Panc1 (cell line): Measurements from ENCODE around the gene FYCO1. TPM values are rescaled to one million over a fixed set of nuclear protein-coding genes. Genes with fewer than 3 reads are reported as not detected.

Experiments
- ATAC-seq: fragments of 200-7000 bp; cut with Tn5 transposase; 2 replicates; pipeline ENCODE4 v1.9.1; 2020; ENCODE audit warnings: mild to moderate bottlenecking, moderate library complexity
- BruUV-seq: library from RNA; stranded (reverse); fragments of 400-500 nt; replicated peaks from 2 replicates; lab custom pipeline; 2021; lab: Mats Ljungman, UMichigan
- CTCF ChIA-PET: fragments of 300-600 bp; sonication (Branson Sonifier 250); formaldehyde crosslinking; loops from one replicate; lab custom pipeline; 2022; ENCODE audit warnings: antibody characterized with exemption; lab: Charles Lee
- POLR2A ChIA-PET: fragments of 300-600 bp; sonication (Branson Sonifier 250); formaldehyde crosslinking; loops from one replicate; lab custom pipeline; 2022; ENCODE audit warnings: antibody characterized with exemption; lab: Charles Lee
- DNase-seq: peaks from one replicate; pipeline ENCODE4 v3.0.0-alpha.2; 2010; ENCODE audit warnings: low read depth, low spot score
- H3K27ac ChIP-seq: 2 replicates; pipeline ENCODE4 v1.5.1; 2011; ENCODE audit warnings: mild to moderate bottlenecking, low read length, inconsistent platforms
- H3K27me3 ChIP-seq: fragments of 200-500 bp; sonication (Bioruptor generic); 2 replicates; pipeline ENCODE4 v1.6.0; 2014; ENCODE audit warnings: low read length, inconsistent platforms; ENCODE audit not compliant: control insufficient read depth, insufficient read depth
- H3K36me3 ChIP-seq: fragments of 200-500 bp; sonication (Bioruptor generic); 2 replicates; pipeline ENCODE4 v1.5.1; 2014; ENCODE audit warnings: inconsistent platforms, mild to moderate bottlenecking, low read length, moderate library complexity; ENCODE audit not compliant: control insufficient read depth, insufficient read depth
- H3K4me1 ChIP-seq: 2 replicates; pipeline ENCODE4 v1.5.1; 2011; ENCODE audit warnings: inconsistent platforms, mild to moderate bottlenecking, low read length, moderate library complexity; ENCODE audit not compliant: control insufficient read depth, insufficient read depth
- H3K4me3 ChIP-seq, 2 experiments: 2 replicates each; pipeline ENCODE4 v1.5.1; 2011 to 2012; ENCODE audit warnings: low read depth in 2 of 2, low read length in 2 of 2, mild to moderate bottlenecking in 2 of 2, inconsistent platforms in 1 of 2, moderate library complexity in 1 of 2
- H3K9me3 ChIP-seq: fragments of 200-500 bp; sonication (Bioruptor generic); 2 replicates; pipeline ENCODE4 v1.5.1; 2014; ENCODE audit warnings: low read depth, mild to moderate bottlenecking, inconsistent platforms, low read length, moderate library complexity; ENCODE audit not compliant: control insufficient read depth, insufficient read depth
- CTCF ChIP-seq: fragments of 450-650 bp; IDR thresholded peaks from 2 replicates; pipeline ENCODE4 v1.5.1; 2017; ENCODE audit warnings: mild to moderate bottlenecking
- POLR2AphosphoS5 ChIP-seq: IDR thresholded peaks from 2 replicates; pipeline ENCODE4 v1.6.1; 2012; ENCODE audit warnings: mild to moderate bottlenecking, low read depth, low read length, moderate library complexity
- SIN3A ChIP-seq: IDR thresholded peaks from 2 replicates; pipeline ENCODE4 v1.6.1; 2012; ENCODE audit warnings: low read depth, mild to moderate bottlenecking, low read length, moderate library complexity, borderline replicate concordance; ENCODE audit not compliant: insufficient read depth
- TCF7L2 ChIP-seq: IDR thresholded peaks from 2 replicates; pipeline ENCODE4 v1.6.1; 2011; ENCODE audit warnings: mild to moderate bottlenecking, low read depth, low read length, inconsistent platforms
- in situ Hi-C: cut with HindIII; loops from 2 replicates; pipeline ENCODE4 v1.10.0; 2016; ENCODE audit warnings: low sequenced_read_pairs, low pct_unique_long_range_greater_than_20kb
- intact Hi-C: fragments of 100-400 bp; cut with micrococcal nuclease; formaldehyde crosslinking; loops from one replicate; pipeline ENCODE4 v1.10.0; 2022; ENCODE audit not compliant: unreplicated experiment
- total RNA-seq: library from RNA; stranded (reverse); gene quantifications from one replicate; pipeline ENCODE4 v1.2.1, GENCODE V29; 2021; ENCODE audit not compliant: unreplicated experiment
- TF ChIP-seq, protein P1 (sequence below), 2 experiments: IDR thresholded peaks; 2 replicates each; pipeline ENCODE4 v1.6.1; 2011 to 2012; ENCODE audit warnings: low read depth in 2 of 2, control low read depth in 1 of 2, low read length in 1 of 2, mild to moderate bottlenecking in 1 of 2, moderate library complexity in 1 of 2; ENCODE audit not compliant: insufficient read depth in 1 of 2

FYCO1 gene
- total RNA-seq, 1 experiment from 2014 or later = 8.7 TPM

GRCh38 chr3:45884368-45885201, 111.0 kb downstream of the FYCO1 start:
- no peak for TF ChIP-seq TCF7L2
- TF ChIP-seq, protein P1, sequence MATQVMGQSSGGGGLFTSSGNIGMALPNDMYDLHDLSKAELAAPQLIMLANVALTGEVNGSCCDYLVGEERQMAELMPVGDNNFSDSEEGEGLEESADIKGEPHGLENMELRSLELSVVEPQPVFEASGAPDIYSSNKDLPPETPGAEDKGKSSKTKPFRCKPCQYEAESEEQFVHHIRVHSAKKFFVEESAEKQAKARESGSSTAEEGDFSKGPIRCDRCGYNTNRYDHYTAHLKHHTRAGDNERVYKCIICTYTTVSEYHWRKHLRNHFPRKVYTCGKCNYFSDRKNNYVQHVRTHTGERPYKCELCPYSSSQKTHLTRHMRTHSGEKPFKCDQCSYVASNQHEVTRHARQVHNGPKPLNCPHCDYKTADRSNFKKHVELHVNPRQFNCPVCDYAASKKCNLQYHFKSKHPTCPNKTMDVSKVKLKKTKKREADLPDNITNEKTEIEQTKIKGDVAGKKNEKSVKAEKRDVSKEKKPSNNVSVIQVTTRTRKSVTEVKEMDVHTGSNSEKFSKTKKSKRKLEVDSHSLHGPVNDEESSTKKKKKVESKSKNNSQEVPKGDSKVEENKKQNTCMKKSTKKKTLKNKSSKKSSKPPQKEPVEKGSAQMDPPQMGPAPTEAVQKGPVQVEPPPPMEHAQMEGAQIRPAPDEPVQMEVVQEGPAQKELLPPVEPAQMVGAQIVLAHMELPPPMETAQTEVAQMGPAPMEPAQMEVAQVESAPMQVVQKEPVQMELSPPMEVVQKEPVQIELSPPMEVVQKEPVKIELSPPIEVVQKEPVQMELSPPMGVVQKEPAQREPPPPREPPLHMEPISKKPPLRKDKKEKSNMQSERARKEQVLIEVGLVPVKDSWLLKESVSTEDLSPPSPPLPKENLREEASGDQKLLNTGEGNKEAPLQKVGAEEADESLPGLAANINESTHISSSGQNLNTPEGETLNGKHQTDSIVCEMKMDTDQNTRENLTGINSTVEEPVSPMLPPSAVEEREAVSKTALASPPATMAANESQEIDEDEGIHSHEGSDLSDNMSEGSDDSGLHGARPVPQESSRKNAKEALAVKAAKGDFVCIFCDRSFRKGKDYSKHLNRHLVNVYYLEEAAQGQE (IDR thresholded peaks at IDR 0.05; ENCODE audit: insufficient read depth in 1 of 2, low read depth in 2 of 2, low read length in 1 of 2) = no peak
- TF ChIP-seq SIN3A = no peak
- no peak for TF ChIP-seq CTCF
- TF ChIP-seq POLR2AphosphoS5 = no peak
- CTCF ChIA-PET = no interaction called here
- intact Hi-C loops (no loop called here), in situ Hi-C loops (no loop called here)
- no peaks in the 10 kb centered on the region for H3K36me3 ChIP-seq
- no peak for DNase-seq
- H3K4me1 ChIP-seq = no peaks in the 10 kb centered on the region
- no peaks in the 10 kb centered on the region for H3K9me3 ChIP-seq
- POLR2A ChIA-PET = no interaction called here
- BruUV-seq = no TSS peak
- H3K27ac ChIP-seq = no peak overlapping the region
- no peak for ATAC-seq
- H3K4me3 ChIP-seq = no peak overlapping the region
- H3K27me3 ChIP-seq = no peaks in the 10 kb centered on the region; the same call in 1 of the 2 replicates

DNA sequence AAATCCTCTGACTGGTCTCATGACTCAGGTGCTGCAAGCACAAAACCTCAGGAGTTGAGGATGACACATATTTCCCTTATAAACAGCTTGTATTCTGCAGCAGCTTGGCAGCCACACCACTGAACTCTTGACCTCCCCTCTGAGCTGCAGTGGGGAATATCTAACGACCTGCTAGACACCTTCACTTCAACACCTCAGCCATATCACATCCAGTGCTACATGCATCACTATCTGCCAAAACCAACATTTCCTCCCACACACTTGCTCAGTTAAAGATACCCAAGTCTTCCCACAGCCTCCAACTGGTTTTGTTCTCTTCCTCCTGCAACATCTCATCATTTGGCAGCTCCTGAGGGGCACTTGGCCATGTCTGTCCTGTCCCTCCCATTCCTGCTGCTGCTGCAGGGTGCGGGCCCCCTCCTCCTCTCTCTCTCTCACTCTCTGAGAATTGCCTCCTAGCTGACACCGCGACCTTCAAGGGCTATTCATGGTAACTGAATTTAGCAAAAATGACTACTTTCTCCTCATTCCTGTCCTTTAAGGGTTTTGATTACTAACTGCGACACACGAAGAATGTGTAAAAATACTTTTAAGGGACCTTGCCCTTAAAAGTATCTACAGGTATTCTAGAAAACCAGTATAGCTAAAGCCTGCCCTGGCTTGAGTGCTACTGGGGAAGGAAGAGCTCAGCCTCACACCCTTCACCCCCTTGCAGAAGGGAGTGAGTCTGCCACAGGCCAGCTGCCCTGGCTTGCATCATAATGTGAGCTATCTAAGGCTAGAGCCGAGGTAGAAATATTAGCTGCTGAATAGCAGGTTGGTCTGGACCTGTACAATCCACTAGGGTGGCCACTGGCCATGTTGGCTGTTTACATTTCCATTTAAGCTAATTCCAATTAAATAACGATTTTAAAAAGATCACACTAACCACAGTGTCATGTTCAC, 114.3 kb downstream of the FYCO1 start:
- H3K4me3 ChIP-seq = no peak overlapping the region
- H3K9me3 ChIP-seq = no peaks in the 10 kb centered on the region
- ATAC-seq (no peak), DNase-seq (no peak)
- ChIA-PET POLR2A (no interaction called here), CTCF (no interaction called here)
- no TSS peak for BruUV-seq
- in situ Hi-C loops = no loop called here
- intact Hi-C loops = no loop called here
- TF ChIP-seq, protein P1 (IDR thresholded peaks at IDR 0.05; ENCODE audit: insufficient read depth in 1 of 2, low read depth in 2 of 2, low read length in 1 of 2) = no peak
- TF ChIP-seq CTCF (no peak), SIN3A (no peak), TCF7L2 (no peak), POLR2AphosphoS5 (no peak)
- H3K4me1 ChIP-seq = no peaks in the 10 kb centered on the region
- H3K27me3 ChIP-seq = no peaks in the 10 kb centered on the region; the same call in 1 of the 2 replicates
- H3K36me3 ChIP-seq = no peaks in the 10 kb centered on the region
- H3K27ac ChIP-seq = no peak overlapping the region
